OCI-LY7 (cell line): ENCODE measurements around the gene DPYSL3. TPM values are rescaled to one million over a fixed set of nuclear protein-coding genes. Genes with fewer than 3 reads are reported as not detected.
"Not testable (repeated sequence)": the region's sequence is repeated elsewhere in the genome, so short reads cannot be mapped to it uniquely, and the experiment has no call there.

ENCODE experiments used
- BruUV-seq: library from RNA; stranded (reverse); fragments of 400-500 nt; replicated peaks from 2 replicates; lab custom pipeline; 2021; lab: Mats Ljungman, UMichigan
- CTCF ChIA-PET: fragments of 300-600 bp; sonication (Branson Sonifier 250); formaldehyde crosslinking; loops from one replicate; lab custom pipeline; 2022; ENCODE audit warnings: antibody characterized with exemption; ENCODE audit not compliant: unreplicated experiment; lab: Charles Lee
- POLR2A ChIA-PET: fragments of 300-600 bp; sonication (Branson Sonifier 250); formaldehyde crosslinking; loops from one replicate; lab custom pipeline; 2022; ENCODE audit warnings: antibody characterized with exemption; lab: Charles Lee
- DNase-seq: peaks from one replicate; pipeline ENCODE4 v3.0.0-alpha.2; 2015; ENCODE audit warnings: low spot score
- H2AFZ ChIP-seq: fragments of 200-600 bp; sonication (generic), shearing (Covaris generic); 2 replicates; pipeline ENCODE4 v1.6.1; 2014; ENCODE audit warnings: mild to moderate bottlenecking, antibody characterized with exemption, low read length, moderate library complexity
- H3K27ac ChIP-seq: fragments of 200-600 bp; sonication (generic); 2 replicates; pipeline ENCODE4 v1.5.1; 2014; ENCODE audit warnings: mixed run types, low read depth, mild to moderate bottlenecking, moderate library complexity, low read length, inconsistent platforms; ENCODE audit not compliant: poor library complexity, severe bottlenecking
- H3K36me3 ChIP-seq: fragments of 200-600 bp; sonication (generic); 2 replicates; pipeline ENCODE4 v1.6.1; 2014; ENCODE audit warnings: mild to moderate bottlenecking, antibody characterized with exemption, low read length, moderate library complexity, mixed read lengths; ENCODE audit not compliant: insufficient read depth
- H3K4me1 ChIP-seq: fragments of 200-600 bp; sonication (generic); 2 replicates; pipeline ENCODE4 v1.5.1; 2014; ENCODE audit warnings: mild to moderate bottlenecking, low read length; ENCODE audit not compliant: insufficient read depth, poor library complexity, severe bottlenecking
- H3K4me2 ChIP-seq: fragments of 200-600 bp; sonication (generic); 2 replicates; pipeline ENCODE4 v1.6.1; 2014; ENCODE audit warnings: mild to moderate bottlenecking, low read length
- H3K4me3 ChIP-seq: fragments of 200-600 bp; sonication (generic); 2 replicates; pipeline ENCODE4 v1.5.1; 2014; ENCODE audit warnings: mild to moderate bottlenecking, low read depth, low read length; ENCODE audit not compliant: poor library complexity, severe bottlenecking
- H3K79me2 ChIP-seq: fragments of 200-600 bp; sonication (generic); 2 replicates; pipeline ENCODE4 v1.6.1; 2016; ENCODE audit warnings: low read depth, mild to moderate bottlenecking, low read length, moderate library complexity, mixed read lengths; ENCODE audit not compliant: insufficient read depth
- H3K9me2 ChIP-seq: fragments of 200-600 bp; sonication (generic); 2 replicates; pipeline ENCODE4 v1.6.1; 2016; ENCODE audit warnings: mild to moderate bottlenecking, low read length, mixed read lengths; ENCODE audit not compliant: insufficient read depth
- H3K9me3 ChIP-seq: fragments of 200-600 bp; sonication (generic); 2 replicates; pipeline ENCODE4 v1.6.1; 2014; ENCODE audit warnings: mild to moderate bottlenecking, mixed run types, low read length, mixed read lengths
- H4K20me1 ChIP-seq: fragments of 200-600 bp; sonication (generic); 2 replicates; pipeline ENCODE4 v1.6.1; 2014; ENCODE audit warnings: mild to moderate bottlenecking, antibody characterized with exemption, low read length, moderate library complexity, mixed read lengths; ENCODE audit not compliant: insufficient read depth
- CTCF ChIP-seq: fragments of 200-600 bp; sonication (generic); conservative IDR thresholded peaks from 2 replicates; pipeline ENCODE4 v1.5.1; 2014; ENCODE audit warnings: mild to moderate bottlenecking, antibody characterized with exemption, low read length, moderate library complexity, mixed read lengths
- EZH2phosphoT487 ChIP-seq: fragments of 200-600 bp; sonication (generic); IDR thresholded peaks from 2 replicates; pipeline ENCODE4 v1.6.1; 2018; ENCODE audit warnings: low read depth, borderline replicate concordance, mild to moderate bottlenecking, mixed run types, antibody characterized with exemption, low read length, moderate library complexity, mixed read lengths
- intact Hi-C: fragments of 100-400 bp; cut with micrococcal nuclease; formaldehyde crosslinking; loops from one replicate; pipeline ENCODE4 v1.10.0; 2022; ENCODE audit not compliant: unreplicated experiment
- total RNA-seq, 2 experiments: library from RNA; depleted of rRNA in 1 of 2; stranded (reverse); fragments of >200 nt in 1 of 2; shearing (Covaris generic) in 1 of 2; gene quantifications; 2 replicates each; pipeline ENCODE4 v1.2.3, GENCODE V29; 2014 to 2022

DPYSL3 gene
- total RNA-seq, 2 experiments from 2014 or later: not detected

GRCh38 chr5:147372191-147372590 lies 137.7 kb downstream of the DPYSL3 start:
- TF ChIP-seq EZH2phosphoT487: no peak
- TF ChIP-seq CTCF: no peak
- CTCF ChIA-PET: no interaction called here
- intact Hi-C loops: no loop called here

GRCh38 chr5:147371290-147371689 lies 138.6 kb downstream of the DPYSL3 start:
- DNase-seq: no peak
- Histone ChIP-seq H3K27ac (no peak overlapping the region), H2AFZ (no peak overlapping the region), H3K4me2 (no peak overlapping the region), H3K4me1 (no peaks in the 10 kb centered on the region), H3K9me3 (no peaks in the 10 kb centered on the region), H3K36me3 (no peaks in the 10 kb centered on the region), H3K4me3 (no peak overlapping the region), H3K79me2 (no peaks in the 10 kb centered on the region), H3K9me2 (no peaks in the 10 kb centered on the region), H4K20me1 (no peaks in the 10 kb centered on the region)
- ChIA-PET CTCF (no interaction called here), POLR2A (no interaction called here)
- no TSS peak for BruUV-seq
- no peak for TF ChIP-seq CTCF
- no peak for TF ChIP-seq EZH2phosphoT487
- intact Hi-C loops: no loop called here

More at GRCh38 chr5:147372191-147372590, 137.7 kb downstream of the DPYSL3 start:
- Histone ChIP-seq H3K4me2 (no peak overlapping the region), H3K4me3 (no peak overlapping the region), H3K27ac (no peak overlapping the region), H3K79me2 (no peaks in the 10 kb centered on the region), H3K9me2 (no peaks in the 10 kb centered on the region), H2AFZ (no peak overlapping the region), H4K20me1 (no peaks in the 10 kb centered on the region), H3K36me3 (no peaks in the 10 kb centered on the region), H3K9me3 (no peaks in the 10 kb centered on the region), H3K4me1 (no peaks in the 10 kb centered on the region)
- no TSS peak for BruUV-seq
- DNase-seq: no peak
- POLR2A ChIA-PET: no interaction called here

GRCh38 chr5:147369742-147370374 lies 140.0 kb downstream of the DPYSL3 start:
- BruUV-seq: no TSS peak
- no peak overlapping the region for H3K27ac ChIP-seq
- POLR2A ChIA-PET: interaction anchor here (0.7 kb wide), 1 partner anchor 78 kb away, joined by 3 read pairs; no protein-coding TSS in a partner anchor
- H3K79me2 ChIP-seq: no peaks in the 10 kb centered on the region
- no peak overlapping the region for H3K4me3 ChIP-seq
- CTCF ChIA-PET: interaction anchor here (0.5 kb wide), 1 partner anchor 453 kb away, joined by 6 read pairs; no protein-coding TSS in a partner anchor
- no peaks in the 10 kb centered on the region for H4K20me1 ChIP-seq
- peak; percentile 64 for TF ChIP-seq CTCF
- no peak for TF ChIP-seq EZH2phosphoT487
- no peaks in the 10 kb centered on the region for H3K36me3 ChIP-seq
- no peaks in the 10 kb centered on the region for H3K9me2 ChIP-seq
- intact Hi-C loops: no loop called here
- DNase-seq: no peak
- no peaks in the 10 kb centered on the region for H3K9me3 ChIP-seq
- no peaks in the 10 kb centered on the region for H3K4me1 ChIP-seq
- no peak overlapping the region for H2AFZ ChIP-seq
- H3K4me2 ChIP-seq: no peak overlapping the region

GRCh38 chr5:147367381-147367780 lies 142.5 kb downstream of the DPYSL3 start:
- H3K4me1 ChIP-seq, H3K9me2 ChIP-seq, H3K9me3 ChIP-seq, intact Hi-C loops, H2AFZ ChIP-seq, BruUV-seq, DNase-seq, H3K27ac ChIP-seq, H4K20me1 ChIP-seq, H3K36me3 ChIP-seq, CTCF ChIA-PET, H3K4me3 ChIP-seq, H3K79me2 ChIP-seq, H3K4me2 ChIP-seq: not testable (repeated sequence)
- POLR2A ChIA-PET: interaction anchor here (0.7 kb wide), 1 partner anchor 33 kb away, joined by 4 read pairs; no protein-coding TSS in a partner anchor
